ENCODE results near the gene PACRGL.
"Not testable (repeated sequence)": the region's sequence is repeated elsewhere in the genome, so short reads cannot be mapped to it uniquely, and the experiment has no call there.

The PACRGL gene

GRCh38 chr4:20724915-20725314, 24.7 kb downstream of the PACRGL start:
- DNase-seq, result no peak

GRCh38 chr4:20735931-20736330, 35.7 kb downstream of the PACRGL start:
- no peak for DNase-seq

GRCh38 chr4:20746000-20746399, 45.7 kb downstream of the PACRGL start:
- DNase-seq, result not testable (repeated sequence)

- DNase-seq, result no peak
Measured at GRCh38 chr4:20752641-20753040, 52.4 kb downstream of the PACRGL start.

GRCh38 chr4:20754036-20754435, 53.8 kb downstream of the PACRGL start:
- no peak for DNase-seq

- DNase-seq, result no peak
Measured at GRCh38 chr4:20760053-20760452, 59.8 kb downstream of the PACRGL start.

- DNase-seq, result no peak
Measured at GRCh38 chr4:20761382-20761781, 61.1 kb downstream of the PACRGL start.

GRCh38 chr4:20761826-20762225, 61.6 kb downstream of the PACRGL start:
- DNase-seq, result no peak

GRCh38 chr4:20764366-20764992, 64.2 kb downstream of the PACRGL start:
- DNase-seq, result peak; percentile 29

- peak; percentile 51 for DNase-seq
Measured at GRCh38 chr4:20773144-20773997, 73.1 kb downstream of the PACRGL start.

- no peak for DNase-seq
Measured at GRCh38 chr4:20778896-20779295, 78.6 kb downstream of the PACRGL start.

- not testable (repeated sequence) for DNase-seq
Measured at GRCh38 chr4:20783134-20783533, 82.9 kb downstream of the PACRGL start.

GRCh38 chr4:20787940-20788665, 87.8 kb downstream of the PACRGL start:
- no peak for DNase-seq
